Measurements from ENCODE around the gene SH2D3A. TPM values are rescaled to one million over a fixed set of nuclear protein-coding genes. Genes with fewer than 3 reads are reported as not detected.
"Not testable (repeated sequence)": the region's sequence is repeated elsewhere in the genome, so short reads cannot be mapped to it uniquely, and the experiment has no call there.

The SH2D3A gene
- total and polyA plus RNA-seq, 2 of the 8 experiments (the other 6 are each of a cell fraction or from before 2014, with no cell fraction given), result 14.5 to 22.1 TPM

DNA sequence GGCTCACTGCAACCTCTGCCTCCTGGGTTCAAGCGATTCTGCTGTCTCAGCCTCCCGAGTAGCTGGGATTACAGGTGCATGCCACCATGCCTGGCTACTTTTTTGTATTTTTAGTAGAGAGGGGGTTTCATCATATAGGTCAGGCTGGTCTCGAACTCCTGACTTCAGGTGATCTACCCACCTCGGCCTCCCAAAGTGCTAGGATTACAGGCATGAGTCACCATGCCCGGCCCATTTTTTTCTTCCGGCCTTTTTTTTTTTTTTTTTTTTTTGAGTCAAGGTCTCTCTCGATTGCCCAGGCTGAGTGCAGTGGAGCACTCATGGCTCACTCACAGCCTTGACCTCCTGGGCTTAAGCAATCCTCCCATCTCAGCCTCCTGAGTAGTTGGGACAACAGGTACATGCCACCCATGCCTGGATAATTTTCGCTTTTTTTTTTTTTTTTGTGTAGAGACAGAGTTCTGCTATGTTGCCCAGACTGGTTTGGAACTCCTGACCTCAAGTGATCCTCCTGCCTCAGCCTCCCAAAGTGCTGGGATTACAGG lies 4.9 kb downstream of the SH2D3A start:
- H2BK20ac ChIP-seq (ENCODE audit: low read length); H3K4me1 ChIP-seq (replicated peaks in 1 of 4; ENCODE audit: control insufficient read depth in 3 of 4, insufficient read depth in 4 of 4, low read length in 3 of 4); H2AFZ ChIP-seq (ENCODE audit: low read length); H2AK5ac ChIP-seq (ENCODE audit: low read depth, low read length); H3K9ac ChIP-seq (replicated peaks in 1 of 4; ENCODE audit: extremely low read depth in 1 of 4, low read depth in 3 of 4, low read length in 3 of 4); H2BK120ac ChIP-seq (replicated peaks; ENCODE audit: low read depth, low read length); H3K4me3 ChIP-seq (ENCODE audit: extremely low read depth in 1 of 4, insufficient read depth in 2 of 4, low read depth in 3 of 4, low read length in 4 of 4); H2BK12ac ChIP-seq (ENCODE audit: low read depth, low read length); H3K56ac ChIP-seq (replicated peaks; ENCODE audit: insufficient read length, low read depth, low read length); H3K79me2 ChIP-seq (ENCODE audit: control insufficient read depth in 1 of 2, insufficient read depth in 2 of 2, low read length in 2 of 2); H3K27me3 ChIP-seq (replicated peaks in 1 of 4; ENCODE audit: control insufficient read depth in 3 of 4, extremely low read depth in 1 of 4, insufficient read depth in 3 of 4, low read length in 3 of 4); H3K4me2 ChIP-seq (ENCODE audit: insufficient read depth in 1 of 2, low read depth in 2 of 2, low read length in 2 of 2); H3K14ac ChIP-seq (ENCODE audit: insufficient read length); H3K9me3 ChIP-seq (ENCODE audit: insufficient read depth in 2 of 2, low read depth in 1 of 2, low read length in 1 of 2); H3K27ac ChIP-seq (ENCODE audit: low read depth, low read length); H3K36me3 ChIP-seq (ENCODE audit: control insufficient read depth in 2 of 4, insufficient read depth in 4 of 4, low read length in 3 of 4); H4K5ac ChIP-seq (ENCODE audit: insufficient read length, low read depth, low read length); H3K18ac ChIP-seq (ENCODE audit: extremely low read depth, low read length); H4K20me1 ChIP-seq (replicated peaks in 1 of 2; ENCODE audit: control insufficient read depth in 1 of 2, insufficient read depth in 2 of 2, low read length in 2 of 2); H4K8ac ChIP-seq (ENCODE audit: extremely low read depth, insufficient read depth, low read length); H2BK15ac ChIP-seq (ENCODE audit: low read length); DNase-seq (ENCODE audit: low read depth in 1 of 2, low spot score in 2 of 2); H2BK5ac ChIP-seq (ENCODE audit: low read depth, low read length); H4K91ac ChIP-seq (replicated peaks; ENCODE audit: insufficient read length, low read length); H3K23ac ChIP-seq (ENCODE audit: insufficient read length); H3K4ac ChIP-seq (replicated peaks; ENCODE audit: insufficient read length, low read depth, low read length); FAIRE-seq: not testable (repeated sequence)
- CTCF ChIA-PET (ENCODE audit: partially characterized antibody), result interaction anchor here (1.7 kb wide), 1 partner anchor 26 kb away, joined by 4 read pairs; the partner anchor contains the start of gene GPR108
- Histone ChIP-seq H3K23me2 (ENCODE audit: low read depth, low read length) (peaks cover 12% of the 10 kb centered on the region), H3K79me1 (ENCODE audit: low read depth, low read length) (peaks cover 12% of the 10 kb centered on the region)
- POLR2A ChIA-PET (ENCODE audit: partially characterized antibody), result interaction anchor here (0.9 kb wide), 1 partner anchor 18 kb away, joined by 3 read pairs; no protein-coding TSS in a partner anchor
- WGBS, 2 experiments (ENCODE audit: extremely low coverage in 1 of 2, insufficient coverage in 1 of 2, insufficient read length in 1 of 2, insufficient replicate concordance in 2 of 2, low coverage in 1 of 2, low lambda C conversion rate in 2 of 2, missing lambda C conversion rate in 1 of 2), result 98% methylated on average over 4 of the region's 8 CpGs; no CpG with 5 or more reads in 1 of the 2 experiments

Measured in H1 (cell line).